22Rv1 (cell line): Measurements from ENCODE around the gene HOXD11.

ENCODE experiments used
- CTCF ChIP-seq: fragments of 450-650 bp; IDR thresholded peaks from 2 replicates; pipeline ENCODE4 v1.5.1; 2017; ENCODE audit warnings: mild to moderate bottlenecking
- ZFX ChIP-seq: fragments of 450-650 bp; IDR thresholded peaks from 2 replicates; pipeline ENCODE4 v1.6.1; 2017; ENCODE audit warnings: antibody characterized with exemption, borderline replicate concordance

- TF ChIP-seq CTCF (no peak), ZFX (no peak)
These were observed 43.0 kb downstream of the HOXD11 start for GRCh38 chr2:176149939-176150583.
